ENCODE measurements around the gene GLG1. TPM values are rescaled to one million over a fixed set of nuclear protein-coding genes. Genes with fewer than 3 reads are reported as not detected.
"Not testable (repeated sequence)": the region's sequence is repeated elsewhere in the genome, so short reads cannot be mapped to it uniquely, and the experiment has no call there.

GLG1 gene
- 100 to 1,000 TPM in 5 of 6 donors, 10 to 100 TPM in 1; 88.3 to 149 (median 110) TPM for total RNA-seq

- no peak for TF ChIP-seq EP300 (IDR thresholded peaks at IDR 0.05)
- TF ChIP-seq POLR2AphosphoS5 (IDR thresholded peaks at IDR 0.05), result peak; percentile 93 to 95
- TF ChIP-seq POLR2A (IDR thresholded peaks at IDR 0.05), result peak; percentile 58 to 96 (median 94)
- peak in 2 of 6 experiments; percentile 8 to 19 for TF ChIP-seq CTCF (IDR thresholded peaks at IDR 0.05)
- DNase-seq (peak; percentile 95 to 98), ATAC-seq (ENCODE audit: low FRiP score in 2 of 2) (peak; percentile 97 to 99)
- Histone ChIP-seq H3K27ac (peak within 1 kb of the TSS; percentile 93 to 97 (median 96)), H3K27me3 (no peaks in the 10 kb centered on the region), H3K4me3 (peak within 1 kb of the TSS; percentile 76 to 99 (median 88)), H3K9me3 (no peaks in the 10 kb centered on the region), H3K4me1 (peaks cover 15 to 48% (median 23%) of the 10 kb centered on the region in 4 donors), H3K36me3 (no peaks in the 10 kb centered on the region)
- 1% methylated on average over 30 to 41 of the region's 77 CpGs for WGBS, 2 donors
These were observed at the start of gene GLG1 for GRCh38 chr16:74606521-74607309. TSS of gene GLG1 (minus strand) at chr16:74607114. CDS start at chr16:74607094, 20 bp downstream.

DNA sequence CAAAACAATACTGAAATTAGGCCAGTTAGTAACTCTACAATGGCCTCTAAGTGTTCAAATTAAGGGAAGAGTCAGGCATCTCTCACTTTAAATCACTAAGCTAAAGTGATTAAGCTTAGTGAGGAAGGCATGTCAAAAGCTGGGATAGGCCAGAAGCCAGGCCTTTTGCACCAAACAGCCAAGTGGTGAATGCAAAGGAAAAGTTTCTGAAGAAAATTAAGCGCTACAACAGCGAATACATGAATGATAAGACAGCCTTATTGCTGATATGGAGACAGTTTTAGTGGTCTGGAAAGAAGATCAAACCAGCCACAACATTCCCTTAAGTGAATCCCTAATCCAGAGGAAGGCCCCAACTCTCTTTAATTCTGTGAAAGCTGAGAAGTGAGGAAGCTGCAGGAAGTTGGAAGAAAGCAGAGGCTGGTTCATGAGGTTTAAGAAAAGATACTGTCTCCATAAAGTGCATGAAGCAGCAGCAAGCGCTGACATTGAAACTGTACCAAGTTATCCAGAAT, 47.7 kb upstream of the GLG1 start:
- ATAC-seq (ENCODE audit: low FRiP score in 2 of 2) (no peak), DNase-seq (no peak)
- TF ChIP-seq POLR2A (IDR thresholded peaks at IDR 0.05) (no peak), CTCF (IDR thresholded peaks at IDR 0.05) (no peak), POLR2AphosphoS5 (IDR thresholded peaks at IDR 0.05) (no peak), EP300 (IDR thresholded peaks at IDR 0.05) (no peak)
- H3K4me1 ChIP-seq, result peaks cover 6 to 11% (median 10%) of the 10 kb centered on the region in 4 donors
- no peak overlapping the region for H3K4me3 ChIP-seq
- H3K9me3 ChIP-seq, result no peaks in the 10 kb centered on the region
- no peak overlapping the region for H3K27ac ChIP-seq
- H3K27me3 ChIP-seq, result no peaks in the 10 kb centered on the region
- peaks cover 7 to 44% (median 23%) of the 10 kb centered on the region in 4 donors for H3K36me3 ChIP-seq
- 88 to 96% methylated on average over 3 of the region's 3 CpGs for WGBS, 2 donors

DNA sequence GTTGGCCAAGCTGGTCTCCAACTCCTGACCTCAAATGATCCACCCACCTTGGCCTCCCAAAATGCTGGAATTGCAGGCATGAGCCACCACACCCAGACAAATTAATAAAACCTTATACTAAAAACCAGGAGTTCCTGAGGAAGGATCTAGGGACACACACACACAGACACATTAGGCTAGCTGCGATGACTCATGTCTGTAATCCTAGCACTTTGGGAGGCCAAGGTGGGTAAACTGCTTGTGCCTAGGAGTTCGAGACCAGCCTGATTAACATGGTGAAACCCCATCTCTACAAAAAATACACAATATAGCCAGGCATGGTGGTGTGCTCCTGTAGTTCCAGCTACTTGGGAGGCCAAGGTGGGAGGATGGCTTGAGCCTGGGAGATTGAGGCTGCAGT, 46.0 kb upstream of the GLG1 start:
- not testable (repeated sequence) for H3K4me3 ChIP-seq; H3K27ac ChIP-seq; DNase-seq; H3K27me3 ChIP-seq; ATAC-seq (ENCODE audit: low FRiP score in 2 of 2); H3K9me3 ChIP-seq; H3K4me1 ChIP-seq
- peaks cover 7 to 44% (median 24%) of the 10 kb centered on the region in 4 donors for H3K36me3 ChIP-seq
- WGBS, 2 donors, result 88 to 100% methylated on average over 2 of the region's 2 CpGs

DNA sequence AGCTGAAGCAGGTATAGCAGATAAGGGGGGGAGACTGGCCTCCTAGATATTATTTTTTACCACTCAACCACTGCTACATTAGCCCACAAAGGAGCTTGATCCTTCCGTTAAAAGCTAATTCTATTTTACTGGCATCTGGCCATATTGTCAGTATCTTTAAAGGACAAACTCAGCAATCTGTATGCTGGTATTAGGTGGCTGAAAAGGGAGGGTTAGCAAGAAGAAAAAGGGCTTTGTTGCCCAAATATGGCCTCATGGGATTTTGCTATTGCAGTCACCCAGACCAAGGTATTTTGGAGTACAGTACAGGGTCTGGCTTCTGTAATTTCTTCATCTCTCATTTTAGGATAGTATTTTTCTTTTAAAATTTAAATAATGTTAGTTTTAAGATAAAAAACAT, 45.3 kb upstream of the GLG1 start:
- no peaks in the 10 kb centered on the region for H3K27me3 ChIP-seq
- H3K4me1 ChIP-seq, result peaks cover 0 to 3% (median 0%) of the 10 kb centered on the region in 4 donors
- TF ChIP-seq POLR2AphosphoS5 (IDR thresholded peaks at IDR 0.05), result no peak
- TF ChIP-seq CTCF (IDR thresholded peaks at IDR 0.05), result no peak
- no peak for TF ChIP-seq EP300 (IDR thresholded peaks at IDR 0.05)
- TF ChIP-seq POLR2A (IDR thresholded peaks at IDR 0.05), result no peak
- ATAC-seq (ENCODE audit: low FRiP score in 2 of 2), result no peak
- peaks cover 7 to 48% (median 28%) of the 10 kb centered on the region in 4 donors for H3K36me3 ChIP-seq
- WGBS, 2 donors, result 65 to 71% methylated on average over 1 of the region's 1 CpG
- no peak overlapping the region for H3K27ac ChIP-seq
- H3K9me3 ChIP-seq, result no peaks in the 10 kb centered on the region
- DNase-seq, result no peak
- H3K4me3 ChIP-seq, result no peak overlapping the region

DNA sequence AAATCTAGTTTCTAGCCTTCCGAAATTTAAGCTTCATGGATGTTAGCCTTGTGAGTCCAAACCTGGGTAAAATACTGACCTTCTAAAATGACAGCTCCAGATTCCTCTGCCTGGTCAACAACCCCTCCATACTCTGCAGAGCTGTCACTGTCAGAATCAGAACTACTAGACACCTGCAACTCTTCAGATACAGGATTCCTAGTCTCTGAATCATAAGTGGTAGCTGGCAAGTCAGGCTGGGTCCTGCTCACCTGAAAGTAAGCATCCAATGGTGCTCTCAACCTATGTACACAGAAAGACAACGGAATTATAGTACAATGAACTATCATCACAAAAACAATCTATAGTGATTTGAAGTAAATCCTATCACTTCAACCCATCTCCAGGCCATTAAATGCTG, 44.9 kb upstream of the GLG1 start:
- peaks cover 7 to 52% (median 29%) of the 10 kb centered on the region in 4 donors for H3K36me3 ChIP-seq
- no peak for ATAC-seq (ENCODE audit: low FRiP score in 2 of 2)
- 88 to 90% methylated on average over 2 of the region's 2 CpGs for whole genome bisulfite sequencing, 2 donors
- H3K27ac ChIP-seq, result no peak overlapping the region
- TF ChIP-seq POLR2A (IDR thresholded peaks at IDR 0.05) (no peak), EP300 (IDR thresholded peaks at IDR 0.05) (no peak), CTCF (IDR thresholded peaks at IDR 0.05) (no peak), POLR2AphosphoS5 (IDR thresholded peaks at IDR 0.05) (no peak)
- no peak overlapping the region for H3K4me3 ChIP-seq
- H3K4me1 ChIP-seq, result peaks cover 0 to 3% (median 0%) of the 10 kb centered on the region in 4 donors
- no peaks in the 10 kb centered on the region for H3K27me3 ChIP-seq
- no peaks in the 10 kb centered on the region for H3K9me3 ChIP-seq
- no peak for DNase-seq
